ENCODE data around the gene AFAP1. TPM values are rescaled to one million over a fixed set of nuclear protein-coding genes. Genes with fewer than 3 reads are reported as not detected.

The AFAP1 gene
- total and polyA plus RNA-seq, 2 donors (not counting 1 experiment from before 2014, with no cell fraction given): 0.03 to 0.44 TPM

DNA sequence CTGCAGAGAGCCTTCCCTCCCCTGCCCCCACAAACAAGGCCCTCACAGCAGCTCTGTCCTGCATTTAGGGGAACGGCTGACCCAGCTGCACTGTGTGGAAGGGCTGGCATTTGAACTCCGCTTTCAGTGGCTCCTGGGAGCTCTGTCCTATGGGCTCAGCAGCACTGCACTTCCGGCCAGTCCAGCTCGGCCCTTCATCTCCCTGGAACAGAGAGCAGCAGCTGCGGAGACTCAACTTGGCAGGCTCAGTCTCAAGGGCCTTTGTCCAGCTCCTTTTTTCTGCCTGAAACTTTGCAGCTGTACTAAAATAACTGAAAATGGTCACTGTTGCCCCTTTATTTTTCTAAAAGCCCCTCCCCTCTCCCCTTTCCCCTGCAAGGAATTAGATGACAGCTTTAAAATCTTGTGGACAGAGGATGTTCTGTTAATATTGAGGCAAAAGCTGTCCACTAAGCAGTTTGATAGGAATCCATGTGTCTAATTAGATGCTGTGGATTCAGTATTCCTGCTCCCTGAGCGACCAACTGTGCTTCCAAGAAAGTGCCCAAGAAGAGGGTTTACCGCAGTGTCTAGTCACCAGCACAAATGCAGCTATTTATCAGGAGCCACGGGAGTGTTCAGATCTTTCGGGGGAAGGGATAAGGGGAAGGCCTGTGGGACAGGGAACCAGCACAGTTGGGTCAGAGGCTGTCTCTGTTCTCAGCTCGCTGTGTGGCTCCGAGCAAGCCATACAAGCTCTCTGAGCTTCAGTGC lies 133.1 kb downstream of the AFAP1 start:
- no peak for TF ChIP-seq EZH2 (IDR thresholded peaks at IDR 0.05; ENCODE audit: borderline replicate concordance, insufficient read depth, low read depth, low read length, poor library complexity, severe bottlenecking)
- TF ChIP-seq, protein P1, sequence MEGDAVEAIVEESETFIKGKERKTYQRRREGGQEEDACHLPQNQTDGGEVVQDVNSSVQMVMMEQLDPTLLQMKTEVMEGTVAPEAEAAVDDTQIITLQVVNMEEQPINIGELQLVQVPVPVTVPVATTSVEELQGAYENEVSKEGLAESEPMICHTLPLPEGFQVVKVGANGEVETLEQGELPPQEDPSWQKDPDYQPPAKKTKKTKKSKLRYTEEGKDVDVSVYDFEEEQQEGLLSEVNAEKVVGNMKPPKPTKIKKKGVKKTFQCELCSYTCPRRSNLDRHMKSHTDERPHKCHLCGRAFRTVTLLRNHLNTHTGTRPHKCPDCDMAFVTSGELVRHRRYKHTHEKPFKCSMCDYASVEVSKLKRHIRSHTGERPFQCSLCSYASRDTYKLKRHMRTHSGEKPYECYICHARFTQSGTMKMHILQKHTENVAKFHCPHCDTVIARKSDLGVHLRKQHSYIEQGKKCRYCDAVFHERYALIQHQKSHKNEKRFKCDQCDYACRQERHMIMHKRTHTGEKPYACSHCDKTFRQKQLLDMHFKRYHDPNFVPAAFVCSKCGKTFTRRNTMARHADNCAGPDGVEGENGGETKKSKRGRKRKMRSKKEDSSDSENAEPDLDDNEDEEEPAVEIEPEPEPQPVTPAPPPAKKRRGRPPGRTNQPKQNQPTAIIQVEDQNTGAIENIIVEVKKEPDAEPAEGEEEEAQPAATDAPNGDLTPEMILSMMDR (IDR thresholded peaks at IDR 0.05): no peak
- ATAC-seq (ENCODE audit: low read depth) (no peak), DNase-seq (no peak)
- Mint-ChIP-seq H3K9me3 (ENCODE audit: insufficient read depth) (no peaks in the 10 kb centered on the region), H3K27ac (no peak overlapping the region), H3K27me3 (peaks cover 24% of the 10 kb centered on the region), H3K4me3 (no peak overlapping the region), H3K4me1 (no peaks in the 10 kb centered on the region)
- no peak overlapping the region for H3K4me2 ChIP-seq (replicated peaks; ENCODE audit: low read depth, low read length, poor library complexity, severe bottlenecking)
- H3K27ac ChIP-seq (ENCODE audit: low read length in 2 of 2): no peak overlapping the region
- ChIA-PET POLR2A (no interaction called here), CTCF (interaction anchor here (0.9 to 2.6 kb wide), 3 partner anchors 7 to 385 kb away, joined by 4 to 11 read pairs (median 4); no protein-coding TSS in a partner anchor)
- no peaks in the 10 kb centered on the region for H4K20me1 ChIP-seq (ENCODE audit: control insufficient read depth, insufficient read depth, low read length, poor library complexity, severe bottlenecking)
- intact Hi-C loops (cut with micrococcal nuclease): no loop called here
- peaks cover 0 to 2% (median 0%) of the 10 kb centered on the region in 4 experiments for H3K27me3 ChIP-seq (replicated peaks in 1 of 4; ENCODE audit: control extremely low read depth in 1 of 4, control insufficient read depth in 3 of 4, insufficient read depth in 4 of 4, low read length in 3 of 4)
- H3K79me2 ChIP-seq (ENCODE audit: control insufficient read depth, insufficient read depth, low read length): no peaks in the 10 kb centered on the region
- no peaks in the 10 kb centered on the region for H3K36me3 ChIP-seq (replicated peaks in 1 of 2; ENCODE audit: control extremely low read depth in 1 of 2, control insufficient read depth in 1 of 2, extremely low read depth in 1 of 2, insufficient read depth in 2 of 2, low read length in 1 of 2)
- H3K4me1 ChIP-seq (ENCODE audit: control insufficient read depth in 2 of 2, insufficient read depth in 2 of 2, low read length in 2 of 2): no peaks in the 10 kb centered on the region
- H3K4me3 ChIP-seq (ENCODE audit: control extremely low read depth in 1 of 5, extremely low read depth in 1 of 5, insufficient read depth in 1 of 5, low read depth in 2 of 5, low read length in 4 of 5): no peak overlapping the region
- no peak overlapping the region for H3K9ac ChIP-seq (ENCODE audit: low read length)
- no peaks in the 10 kb centered on the region for H3K9me3 ChIP-seq (ENCODE audit: control extremely low read depth in 1 of 3, control insufficient read depth in 2 of 3, insufficient read depth in 1 of 3, low read length in 2 of 3)
- H2AFZ ChIP-seq (ENCODE audit: insufficient read depth, low read depth, low read length, poor library complexity, severe bottlenecking): no peak overlapping the region
- WGBS (ENCODE audit: insufficient coverage): 78% methylated on average over 9 of the region's 11 CpGs

All from B cell (primary cell).